ENCODE results near the gene RRM1.

RRM1 gene

DNA sequence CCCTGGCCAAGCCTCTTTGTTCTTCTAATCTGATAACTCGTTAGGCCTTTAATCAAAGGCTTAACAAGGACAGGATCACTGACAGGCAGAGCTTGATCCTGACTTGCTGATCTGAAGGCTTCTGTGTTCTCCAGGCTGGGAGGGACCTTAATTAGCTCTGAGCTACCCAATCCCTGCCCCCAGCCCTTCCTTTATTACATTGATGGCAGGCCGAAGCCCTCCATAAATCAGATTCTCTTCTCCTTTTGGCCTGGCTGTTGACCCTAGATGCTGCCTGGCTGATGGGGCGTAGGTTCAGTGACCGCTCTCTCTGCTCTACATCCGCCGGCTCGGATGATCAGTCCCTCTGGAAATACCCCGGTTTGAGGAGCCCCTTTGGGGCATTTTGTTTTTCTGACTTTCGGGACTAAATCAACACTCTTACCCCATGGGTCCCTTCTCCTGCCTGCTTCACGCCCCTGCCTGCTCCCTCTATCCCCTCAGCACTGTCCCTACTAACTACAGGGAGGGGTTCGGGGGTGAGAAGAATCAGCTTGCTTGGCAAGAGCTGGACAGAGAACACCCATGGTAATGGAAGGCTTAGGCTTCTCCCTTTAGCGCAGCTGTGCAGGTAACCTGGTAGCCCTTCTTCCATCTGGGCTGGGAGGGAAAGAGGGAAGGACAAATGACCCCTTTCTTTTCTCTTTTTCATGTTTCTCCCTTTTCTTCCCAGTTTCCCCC lies 10.0 kb upstream of the RRM1 start:
- TF ChIP-seq SIN3A (IDR thresholded peaks at IDR 0.05; ENCODE audit: borderline replicate concordance, insufficient read depth, low read length): no peak

DNA sequence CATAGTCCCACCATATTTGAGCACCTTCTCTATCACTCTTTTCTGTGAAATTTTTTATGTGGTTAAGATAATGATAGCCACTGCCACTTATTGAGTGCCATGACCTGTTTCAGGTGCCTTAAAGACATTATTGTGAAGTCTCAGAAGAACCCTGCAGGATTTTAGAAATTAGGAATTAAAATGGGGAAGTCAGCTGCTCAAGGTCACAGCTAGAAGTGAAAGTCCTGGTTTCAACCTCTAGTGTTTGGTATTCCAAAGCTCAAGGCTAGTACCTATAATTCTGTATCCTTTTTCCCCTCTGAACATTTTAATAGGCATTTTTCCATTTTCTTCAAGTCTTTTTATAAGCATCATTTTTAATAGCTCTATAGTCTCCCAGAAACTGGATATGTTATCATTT lies 9.0 kb upstream of the RRM1 start:
- TF ChIP-seq TAF1 (IDR thresholded peaks at IDR 0.05; ENCODE audit: borderline replicate concordance, insufficient read depth, low read length) (no peak), SIN3A (IDR thresholded peaks at IDR 0.05; ENCODE audit: borderline replicate concordance, insufficient read depth, low read length) (no peak), POLR2AphosphoS5 (IDR thresholded peaks at IDR 0.05; ENCODE audit: low read depth, low read length) (no peak), FOXP2 (optimal IDR thresholded peaks at IDR 0.05; ENCODE audit: borderline replicate concordance, extremely low read depth, extremely low read length, insufficient read depth) (no peak)
- TF ChIP-seq, protein P1, sequence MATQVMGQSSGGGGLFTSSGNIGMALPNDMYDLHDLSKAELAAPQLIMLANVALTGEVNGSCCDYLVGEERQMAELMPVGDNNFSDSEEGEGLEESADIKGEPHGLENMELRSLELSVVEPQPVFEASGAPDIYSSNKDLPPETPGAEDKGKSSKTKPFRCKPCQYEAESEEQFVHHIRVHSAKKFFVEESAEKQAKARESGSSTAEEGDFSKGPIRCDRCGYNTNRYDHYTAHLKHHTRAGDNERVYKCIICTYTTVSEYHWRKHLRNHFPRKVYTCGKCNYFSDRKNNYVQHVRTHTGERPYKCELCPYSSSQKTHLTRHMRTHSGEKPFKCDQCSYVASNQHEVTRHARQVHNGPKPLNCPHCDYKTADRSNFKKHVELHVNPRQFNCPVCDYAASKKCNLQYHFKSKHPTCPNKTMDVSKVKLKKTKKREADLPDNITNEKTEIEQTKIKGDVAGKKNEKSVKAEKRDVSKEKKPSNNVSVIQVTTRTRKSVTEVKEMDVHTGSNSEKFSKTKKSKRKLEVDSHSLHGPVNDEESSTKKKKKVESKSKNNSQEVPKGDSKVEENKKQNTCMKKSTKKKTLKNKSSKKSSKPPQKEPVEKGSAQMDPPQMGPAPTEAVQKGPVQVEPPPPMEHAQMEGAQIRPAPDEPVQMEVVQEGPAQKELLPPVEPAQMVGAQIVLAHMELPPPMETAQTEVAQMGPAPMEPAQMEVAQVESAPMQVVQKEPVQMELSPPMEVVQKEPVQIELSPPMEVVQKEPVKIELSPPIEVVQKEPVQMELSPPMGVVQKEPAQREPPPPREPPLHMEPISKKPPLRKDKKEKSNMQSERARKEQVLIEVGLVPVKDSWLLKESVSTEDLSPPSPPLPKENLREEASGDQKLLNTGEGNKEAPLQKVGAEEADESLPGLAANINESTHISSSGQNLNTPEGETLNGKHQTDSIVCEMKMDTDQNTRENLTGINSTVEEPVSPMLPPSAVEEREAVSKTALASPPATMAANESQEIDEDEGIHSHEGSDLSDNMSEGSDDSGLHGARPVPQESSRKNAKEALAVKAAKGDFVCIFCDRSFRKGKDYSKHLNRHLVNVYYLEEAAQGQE (IDR thresholded peaks at IDR 0.05; ENCODE audit: insufficient read depth in 1 of 2, low read depth in 2 of 2, low read length in 2 of 2): no peak

GRCh38 chr11:4086575-4087353 lies 7.8 kb upstream of the RRM1 start:
- TF ChIP-seq FOXP2 (optimal IDR thresholded peaks at IDR 0.05; ENCODE audit: borderline replicate concordance, extremely low read depth, extremely low read length, insufficient read depth) (no peak), TAF1 (IDR thresholded peaks at IDR 0.05; ENCODE audit: borderline replicate concordance, insufficient read depth, low read length) (no peak), POLR2AphosphoS5 (IDR thresholded peaks at IDR 0.05; ENCODE audit: low read depth, low read length) (no peak), SIN3A (IDR thresholded peaks at IDR 0.05; ENCODE audit: borderline replicate concordance, insufficient read depth, low read length) (no peak)
- TF ChIP-seq, protein P1 (IDR thresholded peaks at IDR 0.05; ENCODE audit: insufficient read depth in 1 of 2, low read depth in 2 of 2, low read length in 2 of 2): no peak

DNA sequence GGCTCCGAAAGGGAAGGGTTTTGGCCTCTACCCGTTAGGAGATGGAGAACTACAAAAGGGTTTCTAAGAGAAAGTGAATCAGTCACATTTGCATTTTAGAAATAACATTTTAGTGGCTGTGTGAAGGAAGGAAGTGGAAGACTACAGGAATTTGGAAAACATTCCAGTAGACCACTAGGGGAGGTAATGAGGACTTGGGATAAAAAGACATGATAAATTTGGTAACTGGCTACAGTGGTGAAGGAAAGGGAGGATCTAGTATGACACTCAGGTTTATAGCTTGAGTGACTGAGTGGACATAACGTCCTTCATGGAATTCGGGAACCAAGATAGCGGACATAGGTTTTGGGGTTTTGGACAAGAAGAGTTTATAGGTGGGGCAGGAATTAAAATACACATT lies 7.0 kb upstream of the RRM1 start:
- TF ChIP-seq, protein P1 (IDR thresholded peaks at IDR 0.05; ENCODE audit: insufficient read depth in 1 of 2, low read depth in 2 of 2, low read length in 2 of 2): no peak
- TF ChIP-seq FOXP2 (optimal IDR thresholded peaks at IDR 0.05; ENCODE audit: borderline replicate concordance, extremely low read depth, extremely low read length, insufficient read depth): no peak
- no peak for TF ChIP-seq SIN3A (IDR thresholded peaks at IDR 0.05; ENCODE audit: borderline replicate concordance, insufficient read depth, low read length)
- no peak for TF ChIP-seq POLR2AphosphoS5 (IDR thresholded peaks at IDR 0.05; ENCODE audit: low read depth, low read length)
- TF ChIP-seq TAF1 (IDR thresholded peaks at IDR 0.05; ENCODE audit: borderline replicate concordance, insufficient read depth, low read length): no peak

GRCh38 chr11:4090258-4090657 lies 4.3 kb upstream of the RRM1 start:
- TF ChIP-seq SIN3A (IDR thresholded peaks at IDR 0.05; ENCODE audit: borderline replicate concordance, insufficient read depth, low read length) (no peak), TAF1 (IDR thresholded peaks at IDR 0.05; ENCODE audit: borderline replicate concordance, insufficient read depth, low read length) (no peak), FOXP2 (optimal IDR thresholded peaks at IDR 0.05; ENCODE audit: borderline replicate concordance, extremely low read depth, extremely low read length, insufficient read depth) (no peak), POLR2AphosphoS5 (IDR thresholded peaks at IDR 0.05; ENCODE audit: low read depth, low read length) (no peak)
- TF ChIP-seq, protein P1 (IDR thresholded peaks at IDR 0.05; ENCODE audit: insufficient read depth in 1 of 2, low read depth in 2 of 2, low read length in 2 of 2): no peak

Measured in PFSK-1 (cell line).